Uterus (tissue), 4 donors: ENCODE measurements around the gene MAPK11. TPM values are rescaled to one million over a fixed set of nuclear protein-coding genes. Genes with fewer than 3 reads are reported as not detected.

ENCODE experiments used
- DNase-seq, 2 donors: peaks; one replicate each; pipeline ENCODE4 v3.0.0-alpha.2; 2019 to 2020
- H3K27ac ChIP-seq, 2 donors: fragments of 200-600 bp; sonication (generic); 1 replicate in 1 of 2; 2 replicates in 1 of 2; pipeline ENCODE4 v1.5.1; 2016 to 2018
- H3K27me3 ChIP-seq, 2 donors: fragments of 200-600 bp; sonication (generic); one replicate each; pipeline ENCODE4 v1.5.1; 2018 to 2019; ENCODE audit warnings: control low read depth in 1 of 2
- H3K36me3 ChIP-seq, 2 donors: fragments of 200-600 bp; sonication (generic); one replicate each; pipeline ENCODE4 v1.5.1; 2019; ENCODE audit warnings: control low read depth in 1 of 2
- H3K4me1 ChIP-seq, 2 donors: fragments of 200-600 bp; sonication (generic); one replicate each; pipeline ENCODE4 v1.5.1; 2018 to 2019; ENCODE audit warnings: control low read depth in 1 of 2
- H3K4me3 ChIP-seq, 2 donors: fragments of 200-600 bp; sonication (generic); 1 replicate in 1 of 2; 2 replicates in 1 of 2; pipeline ENCODE4 v1.5.1; 2018 to 2019; ENCODE audit warnings: mild to moderate bottlenecking in 1 of 2
- H3K9me3 ChIP-seq, 2 donors: fragments of 200-600 bp; sonication (generic); one replicate each; pipeline ENCODE4 v1.5.1; 2019; ENCODE audit warnings: control low read depth in 1 of 2
- CTCF ChIP-seq, 4 experiments: fragments of 200-600 bp in 2 of 4; fragments of 450-650 bp in 2 of 4; sonication (generic) in 2 of 4; IDR thresholded peaks; one replicate each; pipeline ENCODE4 v1.5.1; 2016 to 2019; ENCODE audit warnings: antibody characterized with exemption in 4 of 4, mild to moderate bottlenecking in 2 of 4, moderate library complexity in 1 of 4
- POLR2A ChIP-seq, 2 donors: fragments of 450-650 bp; IDR thresholded peaks; one replicate each; pipeline ENCODE4 v1.6.1; 2016; ENCODE audit warnings: antibody characterized with exemption in 2 of 2, mild to moderate bottlenecking in 1 of 2, moderate library complexity in 1 of 2
- intact Hi-C: fragments of 100-400 bp; cut with DNase I; formaldehyde crosslinking; loops from one replicate; pipeline ENCODE4 v1.15.1; 2023; ENCODE audit warnings: low total_unique reads
- total RNA-seq, 4 donors: library from RNA; depleted of rRNA in 3 of 4; stranded (reverse); fragments of >200 nt in 3 of 4; gene quantifications; one replicate each; pipeline versions ENCODE4 v1.1.0 to v1.2.4, GENCODE V29; 2014 to 2023
- donor health status: DM: yes; HTN: yes; CAD: no.

MAPK11 gene
- total RNA-seq, 4 donors from 2014 or later: 7.9 to 39.5 (median 22.4) TPM

DNA sequence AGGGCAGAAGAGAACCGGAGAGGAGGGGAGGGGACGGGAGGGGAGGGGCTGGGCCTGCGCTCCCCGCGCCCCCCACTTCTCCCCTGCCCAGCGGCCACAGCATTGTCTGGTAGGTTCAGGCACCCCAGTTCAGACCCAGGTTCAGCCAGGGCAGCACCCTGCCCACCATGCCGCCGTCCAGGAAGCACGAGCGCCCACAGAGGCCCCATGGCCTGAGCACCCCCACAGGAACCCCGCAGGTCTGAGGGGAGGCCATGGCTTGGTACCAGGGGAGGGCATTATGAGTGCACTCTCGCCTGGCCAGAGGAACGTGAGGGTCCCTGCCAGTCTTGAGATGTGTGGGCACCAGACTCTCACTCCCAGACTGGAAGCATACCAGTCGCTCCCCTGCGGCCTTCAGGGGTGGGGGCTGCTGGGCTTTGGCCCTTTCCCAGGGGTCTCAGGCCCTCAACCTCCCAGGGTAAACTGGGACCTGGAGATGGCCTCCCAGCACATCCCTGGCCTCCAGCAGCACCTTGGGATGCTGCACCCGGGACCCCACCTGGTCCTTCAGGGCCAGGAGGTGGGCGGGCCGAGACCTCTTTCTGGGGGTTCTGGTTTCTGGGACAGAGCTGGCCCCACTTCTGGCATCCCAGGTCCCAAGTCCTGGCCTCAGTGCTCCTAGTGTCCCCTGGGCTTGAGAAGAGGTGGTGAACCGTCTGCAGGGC is 37.9 kb upstream of the MAPK11 start:
- Histone ChIP-seq H3K9me3 (no peaks in the 10 kb centered on the region), H3K36me3 (no peaks in the 10 kb centered on the region), H3K27ac (peak overlapping the region; percentile 85 to 94), H3K4me1 (peaks cover 17 to 43% of the 10 kb centered on the region in 2 donors), H3K27me3 (no peaks in the 10 kb centered on the region), H3K4me3 (no peak overlapping the region)
- intact Hi-C loops: no loop called here
- peak; percentile 51 to 56 for DNase-seq
- no peak for TF ChIP-seq CTCF (IDR thresholded peaks at IDR 0.05)
- no peak for TF ChIP-seq POLR2A (IDR thresholded peaks at IDR 0.05)

DNA sequence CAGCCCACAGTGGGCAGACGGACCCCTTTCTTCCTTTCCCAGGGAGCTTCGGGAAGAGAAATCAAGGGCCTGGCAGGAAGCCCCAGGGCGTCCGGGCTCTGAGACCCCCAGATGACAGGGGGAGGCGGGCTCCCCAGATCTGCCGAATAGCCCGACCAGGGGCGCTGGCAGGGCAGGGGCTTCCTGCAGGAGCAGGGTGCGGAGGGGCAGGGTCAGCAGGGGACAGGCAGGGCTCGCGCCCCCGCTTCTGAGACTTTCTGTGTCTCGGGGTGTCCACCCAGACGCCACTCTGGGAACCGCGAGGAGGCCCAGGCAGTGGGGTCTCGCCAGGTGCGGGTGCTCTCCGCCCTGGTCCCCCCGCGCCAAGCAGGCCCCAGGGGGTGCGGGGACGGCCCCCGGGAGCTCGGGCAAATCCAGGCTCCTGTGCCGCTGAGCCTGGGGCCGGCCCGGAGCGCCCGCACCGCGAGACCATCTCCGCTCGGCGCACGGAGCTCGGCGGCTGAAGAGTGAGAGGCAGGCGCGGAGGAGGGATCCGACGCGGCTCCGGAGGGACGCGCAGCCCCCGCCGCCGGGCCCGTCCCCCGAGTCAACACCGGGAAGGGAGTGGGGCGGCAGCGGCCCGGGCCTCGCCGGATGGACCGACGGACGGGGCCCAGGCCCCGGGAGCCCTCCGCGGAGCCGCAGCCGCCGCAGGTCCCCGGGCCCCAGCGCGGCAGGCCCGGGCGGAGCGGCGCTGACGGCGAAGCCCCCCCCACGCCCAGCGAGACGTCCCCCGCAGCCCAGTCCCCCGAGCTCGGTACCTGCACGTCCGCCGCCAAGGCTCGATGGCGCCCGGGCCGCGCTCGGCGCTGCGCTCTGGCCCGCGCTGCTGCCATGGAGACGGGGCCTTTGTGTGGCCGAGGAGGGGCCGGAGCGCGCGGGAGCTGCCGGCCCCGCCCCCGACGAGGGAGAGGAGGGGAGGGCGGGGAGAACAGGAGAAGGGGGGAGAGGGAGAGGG is 36.9 kb upstream of the MAPK11 start, which contains the start of gene PLXNB2:
TSS of gene PLXNB2 (minus strand) at position 894 of the 997 bp plus-strand sequence. CDS start 17,062 bp downstream, outside the sequence.
- intact Hi-C loops: no loop called here

GRCh38 chr22:50305923-50306566 is 35.9 kb upstream of the MAPK11 start:
- Histone ChIP-seq H3K36me3 (no peaks in the 10 kb centered on the region), H3K4me3 (peak overlapping the region; percentile 61 to 95), H3K27ac (peak overlapping the region; percentile 88 to 94), H3K9me3 (no peaks in the 10 kb centered on the region), H3K27me3 (no peaks in the 10 kb centered on the region), H3K4me1 (peaks cover 21 to 63% of the 10 kb centered on the region in 2 donors)
- peak; percentile 86 to 89 for DNase-seq
- TF ChIP-seq POLR2A (IDR thresholded peaks at IDR 0.05): no peak
- TF ChIP-seq CTCF (IDR thresholded peaks at IDR 0.05): no peak
- intact Hi-C loops: no loop called here

More for the DNA sequence above, 36.9 kb upstream of the MAPK11 start, which contains the start of gene PLXNB2:
- H3K4me3 ChIP-seq: peak within 1 kb of the TSS; percentile 61 to 95
- H3K9me3 ChIP-seq: no peaks in the 10 kb centered on the region
- no peaks in the 10 kb centered on the region for H3K36me3 ChIP-seq
- peak; percentile 83 to 84 for DNase-seq
- peaks cover 21 to 53% of the 10 kb centered on the region in 2 donors for H3K4me1 ChIP-seq
- no peaks in the 10 kb centered on the region for H3K27me3 ChIP-seq
- peak within 1 kb of the TSS; percentile 88 to 94 for H3K27ac ChIP-seq
- TF ChIP-seq POLR2A (IDR thresholded peaks at IDR 0.05): peak; percentile 61 to 72
- no peak for TF ChIP-seq CTCF (IDR thresholded peaks at IDR 0.05)

DNA sequence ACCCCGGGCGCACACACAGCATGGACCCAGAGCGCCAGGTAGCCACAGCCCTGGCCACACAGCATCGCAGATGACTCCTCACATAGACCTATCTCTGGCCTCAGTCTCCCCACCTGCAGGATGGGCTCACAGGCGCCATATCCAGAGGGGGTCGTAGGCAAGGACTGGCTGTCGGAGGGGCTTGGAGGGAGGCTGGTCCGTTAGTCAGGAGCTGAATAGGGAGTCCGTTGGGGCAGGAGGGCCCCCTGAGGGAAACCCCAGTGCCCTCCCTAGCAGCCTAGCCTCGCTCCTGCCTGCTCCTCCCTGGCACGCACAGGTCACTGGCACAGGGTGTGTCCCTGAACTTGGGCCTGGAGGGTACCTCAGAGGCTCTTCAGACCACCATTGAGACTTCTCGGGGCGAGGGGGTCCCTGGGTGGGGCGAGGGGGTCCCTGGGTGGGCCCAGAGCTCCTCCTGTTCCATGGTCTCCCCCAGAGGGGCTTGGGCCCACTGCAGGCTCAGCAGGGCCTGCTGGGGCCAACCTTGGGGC is 35.3 kb upstream of the MAPK11 start:
- intact Hi-C loops: no loop called here
- no peak for TF ChIP-seq CTCF (IDR thresholded peaks at IDR 0.05)
- TF ChIP-seq POLR2A (IDR thresholded peaks at IDR 0.05): no peak
- H3K27me3 ChIP-seq: no peaks in the 10 kb centered on the region
- H3K36me3 ChIP-seq: no peaks in the 10 kb centered on the region
- H3K9me3 ChIP-seq: no peaks in the 10 kb centered on the region
- H3K4me1 ChIP-seq: peaks cover 26 to 68% of the 10 kb centered on the region in 2 donors
- peak overlapping the region; percentile 61 to 95 for H3K4me3 ChIP-seq
- DNase-seq: no peak
- peak overlapping the region; percentile 88 to 94 for H3K27ac ChIP-seq
